ENCODE measurements around the gene TMEM181. TPM values are rescaled to one million over a fixed set of nuclear protein-coding genes. Genes with fewer than 3 reads are reported as not detected.
"Not testable (repeated sequence)": the region's sequence is repeated elsewhere in the genome, so short reads cannot be mapped to it uniquely, and the experiment has no call there.

The TMEM181 gene
- 10 to 100 TPM; 14.8 to 16.3 TPM for total RNA-seq

GRCh38 chr6:158559895-158560835, at the start of gene TMEM181:
Gene TMEM181, plus strand, starts transcription at chr6:158560091. Its CDS starts 134 bp downstream, at chr6:158560225.
- ChIA-PET CTCF (no interaction called here), POLR2A (interaction anchor here (0.7 kb wide), 1 partner anchor 84 kb away, joined by 5 read pairs; the partner anchor contains the start of gene DYNLT1)

- POLR2A ChIA-PET: no interaction called here
- CTCF ChIA-PET: no interaction called here
Measured at GRCh38 chr6:158512809-158513208, 47.1 kb upstream of the TMEM181 start.

- ChIA-PET CTCF (interaction anchor here (0.8 kb wide), 1 partner anchor 300 kb away, joined by 3 read pairs; no protein-coding TSS in a partner anchor), POLR2A (no interaction called here)
Measured at GRCh38 chr6:158514176-158514575, 45.7 kb upstream of the TMEM181 start.

GRCh38 chr6:158514991-158515390, 44.9 kb upstream of the TMEM181 start:
- CTCF ChIA-PET: interaction anchor here (0.8 kb wide), 1 partner anchor 301 kb away, joined by 3 read pairs; no protein-coding TSS in a partner anchor
- POLR2A ChIA-PET: no interaction called here

GRCh38 chr6:158516098-158516497, 43.8 kb upstream of the TMEM181 start:
- ChIA-PET POLR2A (no interaction called here), CTCF (no interaction called here)

GRCh38 chr6:158517038-158517437, 42.9 kb upstream of the TMEM181 start:
- POLR2A ChIA-PET: no interaction called here
- CTCF ChIA-PET: no interaction called here

- POLR2A ChIA-PET: no interaction called here
- CTCF ChIA-PET: no interaction called here
Measured at GRCh38 chr6:158517581-158517980, 42.3 kb upstream of the TMEM181 start.

- POLR2A ChIA-PET: no interaction called here
- CTCF ChIA-PET: interaction anchor here (0.7 to 1.7 kb wide), 2 partner anchors 290 to 297 kb away, joined by 3 to 7 read pairs; no protein-coding TSS in a partner anchor
Measured at GRCh38 chr6:158518191-158519127, 41.4 kb upstream of the TMEM181 start.

- POLR2A ChIA-PET: no interaction called here
- CTCF ChIA-PET: interaction anchor here (0.7 to 1.7 kb wide), 2 partner anchors 291 to 298 kb away, joined by 3 to 7 read pairs; no protein-coding TSS in a partner anchor
Measured at GRCh38 chr6:158519300-158519699, 40.6 kb upstream of the TMEM181 start.

- CTCF ChIA-PET: interaction anchor here (1.7 kb wide), 1 partner anchor 298 kb away, joined by 7 read pairs; no protein-coding TSS in a partner anchor
- POLR2A ChIA-PET: no interaction called here
Measured at GRCh38 chr6:158519761-158520160, 40.1 kb upstream of the TMEM181 start.

GRCh38 chr6:158520975-158521374, 38.9 kb upstream of the TMEM181 start:
- POLR2A ChIA-PET: not testable (repeated sequence)

GRCh38 chr6:158521759-158522158, 38.1 kb upstream of the TMEM181 start:
- ChIA-PET POLR2A (interaction anchor here (0.7 kb wide), 1 partner anchor 40 kb away, joined by 12 read pairs; no protein-coding TSS in a partner anchor), CTCF (interaction anchor here (1.0 kb wide), 1 partner anchor 301 kb away, joined by 3 read pairs; no protein-coding TSS in a partner anchor)

More at GRCh38 chr6:158520975-158521374, 38.9 kb upstream of the TMEM181 start:
- CTCF ChIA-PET: not testable (repeated sequence)

- POLR2A ChIA-PET: no interaction called here
Measured at GRCh38 chr6:158522616-158523015, 37.3 kb upstream of the TMEM181 start.

GRCh38 chr6:158524311-158524710, 35.6 kb upstream of the TMEM181 start:
- ChIA-PET CTCF (no interaction called here), POLR2A (no interaction called here)

More at GRCh38 chr6:158522616-158523015, 37.3 kb upstream of the TMEM181 start:
- CTCF ChIA-PET: interaction anchor here (0.7 to 1.0 kb wide), 2 partner anchors 281 to 302 kb away, joined by 3 to 4 read pairs; no protein-coding TSS in a partner anchor

GRCh38 chr6:158527858-158528257, 32.0 kb upstream of the TMEM181 start:
- POLR2A ChIA-PET, CTCF ChIA-PET: not testable (repeated sequence)

- POLR2A ChIA-PET: interaction anchor here (0.6 kb wide), 1 partner anchor 123 kb away, joined by 6 read pairs; no protein-coding TSS in a partner anchor
Measured at GRCh38 chr6:158528826-158529225, 31.1 kb upstream of the TMEM181 start.

GRCh38 chr6:158529629-158530028, 30.3 kb upstream of the TMEM181 start:
- ChIA-PET POLR2A (no interaction called here), CTCF (no interaction called here)

More at GRCh38 chr6:158528826-158529225, 31.1 kb upstream of the TMEM181 start:
- CTCF ChIA-PET: no interaction called here

GRCh38 chr6:158531566-158531965, 28.3 kb upstream of the TMEM181 start:
- CTCF ChIA-PET: no interaction called here
- POLR2A ChIA-PET: no interaction called here

- CTCF ChIA-PET: no interaction called here
- POLR2A ChIA-PET: no interaction called here
Measured at GRCh38 chr6:158531970-158532369, 27.9 kb upstream of the TMEM181 start.

Measured in activated CD8-positive, alpha-beta memory T cell treated with anti-CD3 and anti-CD28 coated beads for 36 hours (primary cell).